Stomach (tissue), 4 donors: Measurements from ENCODE around the gene KCNT1.

Experiments used
- CTCF ChIP-seq, 7 experiments: fragments of 450-650 bp in 4 of 7; fragments of 200-600 bp in 3 of 7; sonication (generic) in 3 of 7; IDR thresholded peaks; one replicate each; pipeline ENCODE4 v1.5.1; 2016 to 2019; ENCODE audit warnings: antibody characterized with exemption in 7 of 7, control low read depth in 2 of 7, mild to moderate bottlenecking in 1 of 7
- EP300 ChIP-seq: sonication (generic); formaldehyde crosslinking; IDR thresholded peaks from one replicate; pipeline ENCODE4 v1.6.1; 2017; ENCODE audit warnings: antibody characterized with exemption
- POLR2A ChIP-seq, 4 donors: fragments of 450-650 bp; IDR thresholded peaks; one replicate each; pipeline ENCODE4 v1.6.1; 2016; ENCODE audit warnings: antibody characterized with exemption in 4 of 4, control low read depth in 2 of 4, mild to moderate bottlenecking in 1 of 4, moderate library complexity in 1 of 4
- POLR2AphosphoS5 ChIP-seq, 3 donors: sonication (generic); formaldehyde crosslinking; IDR thresholded peaks; one replicate each; pipeline ENCODE4 v1.6.1; 2016; ENCODE audit warnings: antibody characterized with exemption in 3 of 3

GRCh38 chr9:135766707-135767106, 64.7 kb downstream of the KCNT1 start:
- TF ChIP-seq CTCF (IDR thresholded peaks at IDR 0.05), result no peak
- TF ChIP-seq POLR2A (IDR thresholded peaks at IDR 0.05), result no peak
- TF ChIP-seq EP300, result no peak
- TF ChIP-seq POLR2AphosphoS5 (IDR thresholded peaks at IDR 0.05), result no peak
